ENCODE data around the gene SCD5. TPM values are rescaled to one million over a fixed set of nuclear protein-coding genes. Genes with fewer than 3 reads are reported as not detected.

The SCD5 gene
- total RNA-seq, 1 experiment from 2014 or later = 17.2 TPM

DNA sequence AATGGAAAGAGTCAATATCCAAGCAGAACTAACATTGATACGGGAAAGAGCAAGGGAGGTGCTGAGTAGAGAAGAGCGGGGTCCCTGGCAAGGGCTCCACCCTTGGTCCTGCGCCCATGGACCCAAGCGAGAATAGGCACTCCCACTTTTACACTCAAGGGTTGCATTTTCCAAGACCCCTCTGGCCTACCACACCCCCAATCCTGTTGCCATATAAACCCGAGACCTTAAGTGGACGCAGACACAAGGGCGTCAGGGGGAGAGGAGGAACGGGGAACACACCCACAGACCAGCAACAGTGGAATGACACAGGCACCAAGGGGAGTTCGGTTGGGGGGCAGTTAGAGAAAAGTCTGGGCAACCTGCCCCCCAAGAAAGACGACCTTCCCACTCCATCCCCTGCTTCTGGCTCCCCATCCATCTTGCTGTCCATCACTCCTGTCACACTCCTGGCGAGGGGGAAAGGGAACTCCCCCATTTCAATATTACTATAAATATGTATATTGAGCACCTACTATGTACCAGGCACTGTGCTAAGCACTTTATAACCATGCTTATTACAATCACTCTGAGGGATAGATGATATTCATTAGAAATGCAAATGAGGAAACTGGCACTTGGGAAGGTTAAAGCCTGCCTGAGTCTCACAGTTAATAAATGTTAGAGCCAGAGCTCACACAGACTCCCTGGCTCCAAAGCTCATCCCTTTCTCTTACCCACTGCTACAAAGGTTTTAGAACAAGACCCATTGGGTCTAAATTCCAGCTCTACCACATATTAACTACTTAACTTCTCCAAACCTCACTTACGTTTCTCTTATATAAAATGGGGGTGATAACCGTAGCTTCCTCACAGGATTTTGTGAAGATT is 51.7 kb downstream of the SCD5 start:
- no peak overlapping the region for H3K4me3 ChIP-seq
- H3K9me3 ChIP-seq (replicated peaks) = no peaks in the 10 kb centered on the region
- H3K27me3 ChIP-seq (replicated peaks) = no peaks in the 10 kb centered on the region

DNA sequence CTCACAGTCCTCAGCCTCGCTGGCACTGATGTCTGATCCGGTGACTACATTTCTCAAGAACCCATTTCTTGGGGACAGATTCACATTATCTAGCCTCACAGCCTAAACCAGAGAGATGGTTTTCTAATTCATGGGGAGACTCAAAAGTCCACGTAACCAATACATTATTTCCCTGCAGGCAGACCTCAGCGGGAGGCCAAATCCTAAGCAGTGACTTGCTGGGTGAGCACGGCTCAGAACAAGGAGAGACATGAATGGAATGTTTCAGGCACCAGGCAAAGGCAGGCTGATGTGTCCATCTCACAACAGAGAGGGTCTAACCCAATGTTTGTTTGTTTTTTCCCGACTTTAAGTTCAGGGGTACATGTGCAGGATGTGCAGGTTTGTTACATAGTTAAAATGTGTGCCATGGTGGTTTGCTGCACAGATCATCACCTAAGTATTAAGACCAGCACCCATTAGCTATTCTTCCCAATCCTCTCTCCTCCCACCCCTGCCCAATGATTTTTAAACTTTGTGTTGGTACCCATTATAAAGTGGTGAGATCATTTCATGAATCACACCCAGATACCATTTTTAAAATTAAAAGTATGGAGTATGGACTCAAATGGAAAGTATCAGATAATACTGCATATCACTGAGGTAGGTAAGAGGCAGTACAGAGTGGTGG is 53.3 kb downstream of the SCD5 start:
- Histone ChIP-seq H3K9me3 (replicated peaks) (no peaks in the 10 kb centered on the region), H3K4me3 (no peak overlapping the region), H3K36me3 (no peaks in the 10 kb centered on the region), H3K27me3 (replicated peaks) (no peaks in the 10 kb centered on the region), H3K4me1 (replicated peaks) (peaks cover 11% of the 10 kb centered on the region; the same call in 1 of the 2 replicates), H3K27ac (no peak overlapping the region)
- DNase-seq (ENCODE audit: low read depth in 1 of 2, low spot score in 2 of 2) = peak; percentile 20 to 52

More for the DNA sequence above, 51.7 kb downstream of the SCD5 start:
- peaks cover 11% of the 10 kb centered on the region; the same call in 1 of the 2 replicates for H3K4me1 ChIP-seq (replicated peaks)
- no peak for DNase-seq (ENCODE audit: low read depth in 1 of 2, low spot score in 2 of 2)
- H3K27ac ChIP-seq = no peak overlapping the region
- H3K36me3 ChIP-seq = no peaks in the 10 kb centered on the region

DNA sequence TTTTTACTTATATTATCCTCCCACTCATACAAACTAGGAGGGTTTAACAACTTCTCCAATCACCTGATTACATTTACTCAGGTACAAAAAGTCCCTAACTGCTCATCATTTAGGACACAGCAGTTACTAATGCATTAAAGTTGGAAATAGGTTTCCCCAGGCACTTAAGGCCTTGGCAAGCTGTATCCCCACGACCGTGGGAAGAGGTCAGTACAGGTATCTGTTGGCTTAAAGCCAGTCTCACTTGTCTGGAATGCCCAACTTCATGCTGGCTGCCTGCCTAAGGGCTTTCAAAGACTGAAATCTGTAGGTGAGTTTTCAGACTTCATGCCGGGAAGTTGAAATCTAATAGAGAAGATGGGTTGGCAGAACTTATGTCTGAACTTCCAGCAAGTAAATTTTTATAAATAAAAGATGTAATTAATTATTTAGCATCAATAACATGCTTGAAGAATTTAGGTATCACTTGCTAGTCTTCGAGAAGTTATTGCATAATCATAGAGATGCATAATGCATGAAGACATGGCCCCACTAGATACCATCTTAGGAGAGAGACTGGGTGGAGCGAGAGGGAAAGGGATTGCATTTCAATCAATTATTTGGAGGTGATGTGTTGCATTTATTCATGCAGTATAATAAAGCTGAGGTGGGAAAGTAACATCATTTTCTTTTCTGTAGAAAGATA is 54.2 kb downstream of the SCD5 start:
- Histone ChIP-seq H3K4me3 (no peak overlapping the region), H3K27ac (no peak overlapping the region)

DNA sequence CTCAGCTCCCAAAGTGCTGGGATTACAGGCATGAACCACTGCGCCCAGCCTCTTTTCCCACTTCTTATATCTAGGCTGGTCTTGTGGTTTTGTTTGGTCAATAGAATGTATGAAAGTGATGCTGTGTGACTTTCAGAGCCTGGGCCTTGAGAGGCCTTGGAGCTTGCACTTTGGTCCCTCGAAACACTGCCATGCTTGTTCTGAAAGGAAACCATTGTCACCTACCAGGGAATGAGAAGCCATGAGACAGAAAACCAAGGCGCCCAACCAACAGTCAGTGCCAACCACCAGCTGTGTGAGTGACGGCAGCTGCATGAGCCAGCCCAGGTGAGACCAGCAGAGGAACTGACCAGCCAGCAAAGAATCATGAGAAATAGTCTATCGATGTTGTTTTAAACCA is 57.4 kb downstream of the SCD5 start:
- Histone ChIP-seq H3K27me3 (replicated peaks) (no peaks in the 10 kb centered on the region), H3K4me1 (replicated peaks) (peaks cover 11% of the 10 kb centered on the region; the same call in 1 of the 2 replicates), H3K27ac (no peak overlapping the region), H3K9me3 (replicated peaks) (no peaks in the 10 kb centered on the region), H3K36me3 (no peaks in the 10 kb centered on the region), H3K4me3 (no peak overlapping the region)
- no peak for DNase-seq (ENCODE audit: low read depth in 1 of 2, low spot score in 2 of 2)

More for the DNA sequence above, 54.2 kb downstream of the SCD5 start:
- H3K9me3 ChIP-seq (replicated peaks) = no peaks in the 10 kb centered on the region
- H3K4me1 ChIP-seq (replicated peaks) = peaks cover 11% of the 10 kb centered on the region; the same call in 1 of the 2 replicates
- no peaks in the 10 kb centered on the region for H3K36me3 ChIP-seq
- DNase-seq (ENCODE audit: low read depth in 1 of 2, low spot score in 2 of 2) = no peak
- no peaks in the 10 kb centered on the region for H3K27me3 ChIP-seq (replicated peaks)

DNA sequence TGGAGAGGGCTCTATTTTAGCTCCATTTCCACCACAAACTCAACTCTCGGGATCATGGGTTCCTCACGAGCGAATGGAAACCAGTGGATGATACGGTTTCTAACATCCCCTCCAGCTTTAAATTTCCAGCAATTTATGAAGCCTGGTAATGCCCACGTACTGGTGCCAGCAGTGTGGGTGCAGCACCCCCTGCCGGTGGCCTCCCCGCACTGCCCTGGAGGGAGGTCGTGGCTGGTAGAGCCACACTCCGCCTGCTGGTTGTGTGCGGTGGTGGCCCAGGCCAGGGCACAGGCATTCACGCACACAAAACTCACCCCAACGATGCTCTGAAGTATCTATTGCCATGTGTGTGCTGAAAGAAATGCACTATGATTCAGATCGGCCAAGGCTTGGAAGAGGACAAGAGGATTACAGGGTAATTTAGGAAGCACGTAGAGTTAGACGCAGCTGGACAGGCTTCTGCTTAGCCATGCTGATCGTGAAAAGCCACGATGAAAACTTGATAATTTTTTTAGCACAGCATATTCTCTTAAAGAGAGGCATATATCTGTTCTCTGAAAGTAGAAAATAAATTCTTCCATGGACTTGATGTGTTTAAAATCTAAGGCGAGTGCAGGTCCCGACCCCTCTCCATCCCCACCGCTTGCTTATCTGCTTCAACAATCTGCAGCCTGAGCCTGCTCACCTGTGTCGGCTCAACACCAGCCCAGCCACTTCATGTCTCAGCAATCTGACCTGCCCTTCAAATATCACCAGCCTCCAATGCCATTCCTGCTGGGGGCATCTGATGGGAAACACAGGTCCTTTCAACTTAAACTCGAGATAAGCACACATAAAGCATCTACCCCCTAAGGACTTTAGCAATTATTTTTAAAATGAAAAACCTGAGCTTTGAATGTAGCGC is 59.1 kb downstream of the SCD5 start:
- Histone ChIP-seq H3K27ac (no peak overlapping the region), H3K4me3 (no peak overlapping the region), H3K27me3 (replicated peaks) (no peaks in the 10 kb centered on the region), H3K36me3 (no peaks in the 10 kb centered on the region), H3K9me3 (replicated peaks) (no peaks in the 10 kb centered on the region), H3K4me1 (replicated peaks) (no peaks in the 10 kb centered on the region)
- DNase-seq (ENCODE audit: low read depth in 1 of 2, low spot score in 2 of 2) = peak; percentile 20 to 49

DNA sequence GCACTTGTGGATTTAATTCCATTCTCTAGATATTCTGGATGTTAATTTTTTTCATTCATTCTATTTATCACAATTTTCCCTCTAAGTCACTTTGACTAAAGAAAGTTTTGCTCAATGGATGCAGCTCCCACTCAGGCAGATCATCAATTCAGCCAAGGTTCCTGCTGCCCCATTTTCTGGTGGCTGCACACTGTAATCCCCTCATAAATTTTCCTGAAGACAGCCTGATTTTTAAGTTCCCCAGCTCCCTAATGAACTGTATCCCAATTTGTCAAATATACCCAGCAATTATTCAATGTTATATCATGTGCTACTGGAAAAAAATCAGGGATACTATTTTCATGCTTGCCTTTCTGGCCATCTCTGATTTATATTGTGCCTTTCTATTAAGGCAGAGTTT is 61.2 kb downstream of the SCD5 start:
- no peaks in the 10 kb centered on the region for H3K27me3 ChIP-seq (replicated peaks)
- DNase-seq (ENCODE audit: low read depth in 1 of 2, low spot score in 2 of 2) = no peak
- no peaks in the 10 kb centered on the region for H3K9me3 ChIP-seq (replicated peaks)
- no peaks in the 10 kb centered on the region for H3K36me3 ChIP-seq
- no peaks in the 10 kb centered on the region; the same call in 1 of the 2 replicates for H3K4me1 ChIP-seq (replicated peaks)
- no peak overlapping the region for H3K4me3 ChIP-seq
- no peak overlapping the region for H3K27ac ChIP-seq

DNA sequence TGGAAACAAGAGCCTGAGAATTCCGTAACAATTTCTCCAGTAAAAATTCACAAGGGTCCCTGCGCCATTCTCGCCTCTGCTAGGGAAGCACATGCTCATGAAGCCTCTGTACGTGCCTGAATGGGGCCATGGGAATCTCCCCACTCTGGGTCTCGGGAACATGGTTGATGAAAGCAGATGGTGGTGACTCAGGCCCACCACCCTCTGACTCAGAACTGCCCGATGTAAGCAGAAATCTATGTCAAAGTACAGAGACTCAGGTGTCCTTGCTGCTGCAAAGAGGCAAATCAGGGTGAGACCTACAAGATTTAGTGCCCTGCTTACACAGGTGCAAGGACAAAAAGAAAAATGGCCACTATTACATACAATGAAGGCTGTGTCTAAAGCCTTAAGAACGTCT is 65.0 kb downstream of the SCD5 start:
- Histone ChIP-seq H3K4me3 (no peak overlapping the region), H3K36me3 (no peaks in the 10 kb centered on the region)
- DNase-seq (ENCODE audit: low read depth in 1 of 2, low spot score in 2 of 2) = no peak

DNA sequence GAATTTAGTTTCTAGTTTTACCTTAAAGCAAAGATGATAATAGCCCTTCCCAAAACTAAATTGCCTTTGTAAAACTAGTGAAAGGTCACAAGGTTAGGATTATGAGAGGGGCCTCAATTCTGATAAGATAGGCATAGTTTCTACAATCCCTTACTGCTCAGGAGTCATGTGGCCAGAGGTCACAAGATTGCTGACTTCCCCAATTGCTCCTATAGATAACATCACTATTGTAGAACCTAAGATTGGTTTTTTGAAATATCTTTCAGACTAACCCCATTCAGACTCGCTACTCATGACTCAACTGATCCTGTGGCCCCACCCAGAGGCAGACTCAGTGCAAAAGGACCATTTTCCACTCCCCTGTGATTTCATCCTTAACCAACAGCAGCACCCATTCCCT is 70.3 kb downstream of the SCD5 start:
- H3K4me3 ChIP-seq = no peak overlapping the region
- H3K9me3 ChIP-seq (replicated peaks) = no peaks in the 10 kb centered on the region
- no peaks in the 10 kb centered on the region for H3K4me1 ChIP-seq (replicated peaks)
- DNase-seq (ENCODE audit: low read depth in 1 of 2, low spot score in 2 of 2) = no peak
- no peak overlapping the region for H3K27ac ChIP-seq
- H3K27me3 ChIP-seq (replicated peaks) = no peaks in the 10 kb centered on the region
- H3K36me3 ChIP-seq = no peaks in the 10 kb centered on the region

More for the DNA sequence above, 65.0 kb downstream of the SCD5 start:
- no peaks in the 10 kb centered on the region for H3K9me3 ChIP-seq (replicated peaks)
- H3K27me3 ChIP-seq (replicated peaks) = no peaks in the 10 kb centered on the region
- H3K4me1 ChIP-seq (replicated peaks) = no peaks in the 10 kb centered on the region; the same call in 1 of the 2 replicates
- no peak overlapping the region for H3K27ac ChIP-seq

DNA sequence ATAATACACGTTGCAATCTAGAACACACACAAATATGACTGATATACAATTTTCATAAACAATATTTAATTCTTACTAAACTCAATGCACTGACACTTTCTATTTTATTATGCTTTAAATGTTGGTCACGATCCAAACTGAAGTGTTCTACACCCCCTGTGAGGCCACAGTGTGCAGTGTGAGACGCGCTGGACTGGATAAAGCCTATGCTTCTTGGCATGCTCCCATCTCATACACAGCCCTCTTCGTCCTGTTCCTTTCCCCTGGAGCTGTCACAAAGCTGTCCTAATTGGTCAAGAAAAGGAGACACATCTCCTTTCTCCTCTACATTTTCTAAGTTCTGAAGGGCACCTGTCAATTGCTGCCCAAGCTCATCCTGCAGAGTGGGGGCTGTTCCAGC is 72.0 kb downstream of the SCD5 start:
- no peaks in the 10 kb centered on the region for H3K27me3 ChIP-seq (replicated peaks)

DNA sequence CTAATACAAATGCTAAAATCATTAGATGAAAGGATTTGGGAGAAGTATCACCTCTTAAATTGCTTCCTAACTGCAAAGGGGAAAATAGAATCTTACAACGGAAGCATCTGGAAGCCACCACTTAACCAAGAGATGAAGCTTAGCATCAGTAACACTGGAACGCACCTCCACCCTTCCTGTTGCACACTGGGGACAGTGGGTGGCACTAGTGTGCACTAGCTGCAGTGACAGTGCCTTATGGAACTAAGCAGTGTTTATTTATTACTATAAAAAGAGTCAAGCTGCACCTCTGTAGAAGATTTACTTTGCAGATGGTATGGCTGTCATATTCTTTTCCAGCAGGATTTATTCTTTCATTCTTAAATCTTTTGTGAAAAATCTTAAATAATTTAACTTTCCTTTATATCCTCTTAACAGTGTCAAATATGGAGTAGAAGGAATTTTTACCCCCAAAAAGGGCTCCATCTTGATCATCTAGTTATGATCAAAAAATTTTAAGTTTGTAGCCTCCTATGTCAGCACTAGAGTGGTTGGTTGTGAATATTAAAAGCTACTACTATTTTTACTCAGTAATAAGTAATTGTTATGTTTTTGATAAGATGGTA is 76.7 kb downstream of the SCD5 start:
- no peak for DNase-seq (ENCODE audit: low read depth in 1 of 2, low spot score in 2 of 2)
- Histone ChIP-seq H3K27ac (no peak overlapping the region), H3K27me3 (replicated peaks) (no peaks in the 10 kb centered on the region), H3K4me1 (replicated peaks) (no peaks in the 10 kb centered on the region), H3K36me3 (no peaks in the 10 kb centered on the region), H3K4me3 (no peak overlapping the region), H3K9me3 (replicated peaks) (no peaks in the 10 kb centered on the region)

More for the DNA sequence above, 72.0 kb downstream of the SCD5 start:
- H3K27ac ChIP-seq = no peak overlapping the region
- H3K4me1 ChIP-seq (replicated peaks) = no peaks in the 10 kb centered on the region
- no peak for DNase-seq (ENCODE audit: low read depth in 1 of 2, low spot score in 2 of 2)
- no peak overlapping the region for H3K4me3 ChIP-seq
- H3K36me3 ChIP-seq = no peaks in the 10 kb centered on the region
- H3K9me3 ChIP-seq (replicated peaks) = no peaks in the 10 kb centered on the region

DNA sequence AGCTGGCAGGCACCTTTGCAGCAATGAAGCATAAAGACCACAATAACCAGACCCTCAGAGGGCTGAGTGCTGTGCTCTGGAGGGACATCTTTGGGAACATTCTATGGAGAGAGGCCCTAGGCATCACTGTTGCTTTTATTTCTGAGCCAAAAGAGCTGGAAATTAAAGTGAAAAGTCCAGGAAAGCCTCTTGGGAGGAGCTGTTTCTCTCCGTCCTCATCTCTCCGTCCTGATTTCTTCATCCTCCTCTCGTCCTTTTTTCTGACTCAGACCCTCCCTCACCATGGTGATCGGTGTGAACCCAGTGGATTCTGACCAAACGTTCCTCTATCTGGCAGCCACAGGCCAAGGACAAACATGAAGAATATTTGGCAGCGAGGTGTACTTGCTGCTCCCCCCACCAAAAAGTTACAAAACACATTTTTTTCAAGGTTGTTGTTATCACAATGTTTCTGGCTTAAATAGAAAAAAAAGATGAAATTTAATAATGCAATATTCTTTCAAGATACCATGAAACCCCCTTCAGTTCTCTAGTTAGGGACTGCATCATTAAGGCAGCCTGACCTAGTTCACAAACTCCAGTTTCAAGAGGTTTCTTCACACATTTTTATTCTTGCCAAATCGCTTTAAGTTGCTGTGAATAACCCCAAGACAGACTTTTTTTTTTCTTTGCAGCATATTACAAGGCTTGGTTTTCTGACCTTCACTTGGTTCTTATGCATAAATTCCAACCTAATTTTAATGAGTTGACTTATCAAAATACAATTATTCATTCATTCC is 80.2 kb downstream of the SCD5 start:
- Histone ChIP-seq H3K36me3 (no peaks in the 10 kb centered on the region), H3K27ac (no peak overlapping the region), H3K4me3 (no peak overlapping the region), H3K4me1 (replicated peaks) (no peaks in the 10 kb centered on the region), H3K27me3 (replicated peaks) (no peaks in the 10 kb centered on the region), H3K9me3 (replicated peaks) (no peaks in the 10 kb centered on the region)
- no peak for DNase-seq (ENCODE audit: low read depth in 1 of 2, low spot score in 2 of 2)

All from SJSA1 (cell line).